ENCODE results near the gene CYP46A1.
"Not testable (repeated sequence)": the region's sequence is repeated elsewhere in the genome, so short reads cannot be mapped to it uniquely, and the experiment has no call there.

Gene CYP46A1

DNA sequence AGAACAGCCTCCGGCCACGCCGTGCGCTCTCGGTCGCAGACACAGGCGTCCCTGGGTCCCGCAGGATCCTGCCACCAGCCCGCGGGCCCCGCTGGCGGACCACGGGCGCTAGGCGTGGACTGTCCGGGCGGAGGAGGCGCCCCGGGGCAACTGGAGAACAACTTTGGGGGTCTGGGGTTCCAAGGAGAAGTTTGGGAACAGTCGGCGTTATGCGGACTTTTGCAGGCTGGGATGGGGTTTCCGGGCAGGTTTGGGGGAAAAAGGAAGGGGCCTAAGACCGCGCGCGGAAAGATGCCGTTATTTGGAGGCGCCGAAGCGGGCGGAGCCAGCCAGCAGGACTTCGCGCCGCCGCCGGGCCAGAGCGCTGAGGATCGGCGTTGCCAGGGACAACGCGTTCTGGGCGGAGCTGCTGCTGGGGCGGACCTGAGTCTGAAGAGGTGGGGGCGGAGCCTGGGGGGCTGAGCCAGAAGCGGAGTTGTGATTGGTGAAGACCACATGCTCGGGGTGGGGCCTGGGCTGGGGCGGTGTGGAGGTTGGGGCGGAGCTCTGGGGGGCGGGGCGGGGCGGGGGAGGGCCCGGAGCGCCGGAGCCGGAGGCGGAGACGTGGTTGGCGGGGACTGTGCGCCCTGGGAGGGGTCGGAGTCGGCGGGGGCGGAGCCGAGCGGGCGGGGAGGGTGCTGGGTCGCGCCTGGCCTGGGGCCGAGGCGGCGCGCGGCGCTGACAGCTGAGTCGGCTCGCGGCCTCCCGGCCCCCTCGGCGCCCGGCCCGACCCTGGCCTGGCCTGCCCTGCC lies at the start of gene CYP46A1:
CYP46A1 (plus strand) TSS at position 680 of the 791 bp plus-strand sequence. CDS start 120 bp downstream, outside the sequence.
- DNase-seq (ENCODE audit: low read depth, low spot score), result peak; percentile 93

DNA sequence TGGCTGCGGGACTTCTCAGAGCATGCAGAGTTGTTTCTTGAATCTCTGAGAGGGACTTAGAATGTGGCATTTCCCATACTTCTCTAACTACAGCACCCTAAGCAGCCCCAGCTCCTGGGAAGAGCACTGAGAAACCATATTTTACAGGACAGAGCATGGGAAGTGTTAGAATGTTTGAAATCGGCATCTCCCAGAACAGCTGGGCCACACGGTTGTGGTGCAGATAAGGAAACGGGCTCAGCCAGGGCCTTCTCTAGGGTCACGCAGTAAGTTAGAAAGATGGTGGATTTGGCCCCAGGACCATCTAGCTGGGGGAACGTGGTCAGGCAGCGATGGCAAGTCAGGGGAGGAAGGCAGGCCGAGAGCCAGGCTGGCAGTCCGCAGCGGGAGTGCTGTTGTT lies 49.7 kb upstream of the CYP46A1 start:
- no peak for DNase-seq (ENCODE audit: low read depth, low spot score)

GRCh38 chr14:99635116-99635515 lies 49.0 kb upstream of the CYP46A1 start:
- DNase-seq (ENCODE audit: low read depth, low spot score), result no peak

GRCh38 chr14:99636487-99636886 lies 47.6 kb upstream of the CYP46A1 start:
- no peak for DNase-seq (ENCODE audit: low read depth, low spot score)

DNA sequence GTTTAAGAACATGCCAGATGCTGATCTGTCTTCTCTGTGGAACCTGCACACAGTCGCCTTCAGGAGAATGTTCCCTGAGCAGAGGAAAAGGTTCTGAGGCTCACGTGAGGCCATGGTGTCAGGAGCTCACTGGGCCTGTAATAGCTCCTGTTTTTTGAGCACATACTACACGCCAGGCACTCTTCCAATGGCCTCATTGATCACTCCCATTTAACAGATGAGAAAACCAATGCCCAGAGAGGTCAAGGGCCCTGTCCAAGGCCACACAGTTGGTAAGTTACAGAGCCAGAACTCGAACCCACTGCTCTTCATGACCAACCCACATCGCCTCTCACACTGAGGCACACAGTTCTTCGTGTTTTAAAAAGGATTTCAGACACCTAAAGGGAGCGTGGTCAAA lies 46.5 kb upstream of the CYP46A1 start:
- DNase-seq (ENCODE audit: low read depth, low spot score), result no peak

- DNase-seq (ENCODE audit: low read depth, low spot score), result not testable (repeated sequence)
Measured at GRCh38 chr14:99642771-99643170, 41.3 kb upstream of the CYP46A1 start.

DNA sequence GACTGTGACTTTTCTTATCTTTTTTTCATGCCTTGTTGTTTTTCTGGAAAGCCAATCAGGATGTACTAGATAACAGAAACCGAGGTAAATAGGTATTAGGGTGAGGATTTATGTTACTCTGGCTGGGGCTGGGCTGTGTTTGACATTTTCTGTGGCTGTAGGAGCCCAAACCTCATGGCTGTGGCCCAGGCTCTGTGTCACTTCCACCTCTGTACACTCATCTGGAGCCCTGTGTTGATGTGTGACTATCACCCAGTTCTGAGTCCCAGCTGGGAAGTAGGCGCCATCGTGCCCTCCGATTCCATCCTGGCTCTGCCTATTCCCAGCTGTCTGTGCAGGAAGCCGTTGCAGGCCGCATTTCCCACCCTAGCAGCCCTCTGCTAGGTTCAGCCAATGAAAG lies 40.8 kb upstream of the CYP46A1 start:
- no peak for DNase-seq (ENCODE audit: low read depth, low spot score)

DNA sequence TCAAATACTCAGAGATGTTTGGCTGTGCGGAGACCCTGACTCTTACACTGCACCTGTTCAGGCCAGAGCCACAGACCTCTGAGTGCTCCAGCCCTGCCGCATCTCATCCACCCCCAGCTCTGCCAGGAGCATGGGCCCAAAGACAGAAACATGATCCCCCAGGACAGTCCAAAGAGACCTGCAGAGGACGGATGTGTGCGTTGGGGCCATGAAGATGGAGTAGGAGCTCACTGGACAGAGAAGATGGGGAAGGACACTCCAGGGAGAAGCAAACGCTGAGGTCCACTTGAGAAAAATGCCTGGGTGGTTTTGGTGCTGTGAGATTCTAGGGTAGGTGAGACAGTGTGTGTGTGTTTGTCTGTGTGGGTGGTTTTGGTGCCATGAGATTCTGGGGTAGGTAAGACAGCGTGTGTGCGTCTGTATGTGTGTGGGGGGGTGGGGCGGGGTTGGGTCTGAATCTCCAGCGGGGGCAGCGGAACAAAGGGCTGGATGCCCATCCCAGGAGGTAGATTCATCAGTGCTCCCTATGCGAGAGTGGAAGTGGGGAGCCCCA lies 40.0 kb upstream of the CYP46A1 start:
- no peak for DNase-seq (ENCODE audit: low read depth, low spot score)

DNA sequence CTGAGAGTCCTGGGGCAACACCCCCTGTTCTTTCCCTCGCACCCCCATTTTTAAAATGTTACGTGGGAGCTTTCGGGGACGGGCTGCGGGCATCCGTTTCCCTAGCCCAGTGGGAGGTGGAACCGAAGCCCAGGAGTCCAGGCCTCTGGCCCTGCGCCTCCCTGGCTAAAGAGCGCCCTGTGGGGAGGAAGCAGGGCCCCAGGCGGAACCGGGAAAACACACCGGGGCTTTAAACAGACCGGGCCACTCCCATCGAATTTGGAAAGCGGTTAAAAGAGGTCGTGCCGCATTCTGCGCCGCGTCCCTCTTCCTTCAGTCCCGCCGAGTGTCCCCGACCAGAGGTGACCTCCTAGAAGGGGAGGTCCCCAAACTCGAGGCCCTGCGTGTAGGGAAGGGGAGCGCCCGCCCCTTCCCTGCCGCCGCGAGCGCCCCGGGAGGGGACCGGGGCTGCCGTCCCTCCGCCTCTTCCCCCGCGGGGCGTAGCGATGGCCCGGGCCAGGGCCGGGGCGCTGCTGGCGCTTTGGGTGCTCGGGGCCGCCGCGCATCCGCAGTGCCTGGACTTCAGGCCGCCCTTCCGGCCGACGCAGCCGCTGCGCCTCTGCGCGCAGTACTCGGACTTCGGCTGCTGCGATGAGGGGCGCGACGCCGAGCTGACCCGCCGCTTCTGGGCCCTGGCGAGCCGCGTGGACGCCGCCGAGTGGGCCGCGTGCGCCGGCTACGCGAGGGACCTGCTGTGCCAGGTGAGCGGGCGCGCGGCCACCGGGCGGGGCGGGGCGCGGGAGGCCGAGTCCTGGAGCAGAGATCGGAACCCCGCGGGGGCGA lies 39.2 kb upstream of the CYP46A1 start, which contains the start of gene HHIPL1:
HHIPL1 (plus strand) TSS at position 407 of the 822 bp plus-strand sequence; CDS start at position 486, 79 bp downstream.
- DNase-seq (ENCODE audit: low read depth, low spot score), result no peak

DNA sequence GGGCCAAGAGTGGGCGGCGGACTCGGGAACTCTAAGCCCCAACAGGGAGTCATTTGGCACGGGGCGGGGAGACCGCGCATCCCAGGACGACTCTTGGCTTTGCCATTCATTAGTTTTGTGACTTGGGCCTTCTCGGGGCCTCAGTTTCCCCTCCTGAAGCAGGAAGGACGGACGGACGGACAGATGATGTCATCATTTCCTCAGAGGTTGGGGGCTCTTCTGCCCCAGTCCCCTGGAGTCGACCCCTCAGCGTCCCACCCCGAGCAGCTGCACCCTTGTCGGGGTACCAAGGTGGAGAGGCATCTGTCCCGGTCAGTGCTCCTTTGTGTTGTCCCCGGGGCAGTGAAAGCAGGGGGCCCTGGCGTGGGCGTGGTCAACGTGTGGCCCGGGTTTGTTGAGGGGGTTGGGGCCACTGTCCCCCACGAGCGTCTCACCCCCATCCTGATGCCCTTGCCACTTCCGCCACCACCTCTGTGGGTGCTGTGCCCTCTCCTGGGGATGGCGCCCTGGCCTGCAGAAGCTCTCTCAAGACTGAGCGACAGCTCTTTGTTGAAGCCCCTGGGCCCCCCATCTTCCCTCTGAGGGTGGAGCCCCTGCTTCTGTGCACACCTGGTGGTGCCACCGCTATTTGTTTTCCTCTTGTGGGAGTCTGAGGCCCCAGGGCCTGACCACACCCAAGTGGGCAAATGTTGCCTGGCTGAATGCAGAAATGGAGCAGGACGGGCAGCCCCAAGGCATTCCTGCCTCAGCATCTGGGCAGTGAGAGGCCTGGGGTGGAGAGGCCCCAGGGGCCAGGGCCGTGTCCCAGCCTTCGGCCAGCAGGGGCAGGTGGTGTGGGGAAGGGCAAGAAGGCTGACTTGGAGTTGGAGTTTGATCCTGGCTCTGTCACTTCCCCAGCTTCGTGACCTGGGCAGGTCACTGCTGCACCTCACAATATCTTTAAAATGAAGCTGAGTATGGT lies 38.3 kb upstream of the CYP46A1 start:
- DNase-seq (ENCODE audit: low read depth, low spot score), result no peak

DNA sequence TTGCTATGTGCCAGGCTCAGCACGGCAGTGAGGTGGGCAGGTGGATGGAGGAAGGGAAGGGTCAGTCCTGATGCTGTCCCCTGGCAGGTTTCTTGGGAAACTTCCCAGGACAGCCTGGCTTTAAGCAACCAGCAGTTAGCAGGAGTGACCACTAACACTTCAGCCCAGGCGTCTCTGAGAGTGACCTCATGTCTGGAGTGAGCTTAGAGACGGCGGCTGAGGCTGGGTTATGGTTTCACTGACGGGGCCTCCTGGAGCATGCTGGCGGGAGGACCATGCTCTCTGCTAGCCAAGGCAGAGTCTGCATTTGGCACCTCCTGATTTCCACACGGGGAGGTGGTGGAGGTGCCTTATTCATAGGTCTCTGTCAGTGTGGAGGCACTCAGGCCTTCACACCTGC lies 36.7 kb upstream of the CYP46A1 start:
- no peak for DNase-seq (ENCODE audit: low read depth, low spot score)

DNA sequence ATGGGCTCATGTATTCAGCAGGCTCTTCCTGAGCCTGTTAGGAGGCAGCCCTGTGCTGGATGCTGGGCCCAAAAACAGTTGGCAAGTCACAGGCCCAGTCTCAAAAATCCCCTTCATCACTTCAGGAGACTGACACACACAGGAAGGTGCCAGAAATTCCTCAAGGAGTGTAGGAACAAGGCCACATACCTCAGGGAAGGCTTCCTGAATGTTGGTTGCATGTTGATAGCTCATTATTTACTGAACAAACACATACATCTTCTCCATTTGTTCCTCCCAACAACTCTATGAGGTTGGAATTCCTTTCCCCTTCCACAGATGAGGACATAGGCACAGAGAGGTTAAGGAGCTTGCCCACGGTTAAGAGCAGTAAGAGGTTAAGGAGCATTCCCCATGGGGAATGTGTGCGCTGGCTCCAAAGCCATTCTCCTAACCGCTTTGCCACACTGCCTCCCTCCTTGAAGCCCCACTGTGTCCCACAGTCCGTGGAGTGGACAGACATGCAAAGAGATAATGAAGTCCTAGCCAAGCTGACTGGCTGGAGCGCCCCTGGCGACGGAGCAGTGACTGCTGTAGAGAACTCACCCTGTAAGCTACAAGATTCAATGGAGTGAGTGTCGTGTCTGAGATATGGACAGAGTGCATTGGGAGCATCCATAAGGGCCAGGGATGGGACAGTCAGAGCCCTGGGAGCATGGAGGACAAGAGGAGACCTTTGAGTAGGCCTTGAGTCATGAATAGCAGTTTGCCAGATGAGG lies 35.9 kb upstream of the CYP46A1 start:
- no peak for DNase-seq (ENCODE audit: low read depth, low spot score)

- DNase-seq (ENCODE audit: low read depth, low spot score), result no peak
Measured at GRCh38 chr14:99649219-99649618, 34.9 kb upstream of the CYP46A1 start.

- no peak for DNase-seq (ENCODE audit: low read depth, low spot score)
Measured at GRCh38 chr14:99649643-99650042, 34.5 kb upstream of the CYP46A1 start.

- no peak for DNase-seq (ENCODE audit: low read depth, low spot score)
Measured at GRCh38 chr14:99650189-99650588, 33.9 kb upstream of the CYP46A1 start.

DNA sequence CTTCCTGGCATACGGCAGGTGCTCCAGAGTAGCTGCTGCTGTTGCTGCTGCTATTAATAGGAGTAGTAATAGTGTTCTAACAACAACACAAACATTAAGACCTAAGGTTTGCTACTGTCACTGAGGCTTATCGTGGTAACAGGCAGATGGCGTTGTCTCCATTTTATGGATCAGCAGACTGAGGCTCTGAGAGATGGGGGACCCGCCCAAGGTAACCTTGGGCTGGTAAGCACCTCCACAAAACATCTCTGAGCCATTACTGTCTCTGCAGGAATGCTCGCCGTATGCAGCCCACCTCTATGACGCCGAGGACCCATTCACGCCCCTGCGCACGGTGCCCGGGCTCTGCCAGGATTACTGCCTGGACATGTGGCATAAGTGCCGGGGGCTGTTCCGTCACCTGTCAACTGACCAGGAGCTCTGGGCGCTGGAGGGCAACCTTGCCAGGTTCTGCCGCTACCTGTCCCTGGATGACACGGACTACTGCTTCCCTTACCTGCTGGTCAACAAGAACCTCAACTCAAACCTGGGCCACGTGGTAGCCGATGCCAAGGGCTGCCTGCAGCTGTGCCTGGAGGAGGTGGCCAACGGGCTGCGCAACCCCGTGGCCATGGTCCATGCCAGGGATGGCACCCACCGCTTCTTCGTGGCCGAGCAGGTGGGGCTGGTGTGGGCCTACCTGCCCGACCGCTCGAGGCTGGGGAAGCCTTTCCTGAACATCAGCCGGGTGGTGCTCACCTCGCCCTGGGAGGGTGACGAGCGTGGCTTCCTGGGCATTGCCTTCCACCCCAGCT lies 31.9 kb upstream of the CYP46A1 start:
- no peak for DNase-seq (ENCODE audit: low read depth, low spot score)

DNA sequence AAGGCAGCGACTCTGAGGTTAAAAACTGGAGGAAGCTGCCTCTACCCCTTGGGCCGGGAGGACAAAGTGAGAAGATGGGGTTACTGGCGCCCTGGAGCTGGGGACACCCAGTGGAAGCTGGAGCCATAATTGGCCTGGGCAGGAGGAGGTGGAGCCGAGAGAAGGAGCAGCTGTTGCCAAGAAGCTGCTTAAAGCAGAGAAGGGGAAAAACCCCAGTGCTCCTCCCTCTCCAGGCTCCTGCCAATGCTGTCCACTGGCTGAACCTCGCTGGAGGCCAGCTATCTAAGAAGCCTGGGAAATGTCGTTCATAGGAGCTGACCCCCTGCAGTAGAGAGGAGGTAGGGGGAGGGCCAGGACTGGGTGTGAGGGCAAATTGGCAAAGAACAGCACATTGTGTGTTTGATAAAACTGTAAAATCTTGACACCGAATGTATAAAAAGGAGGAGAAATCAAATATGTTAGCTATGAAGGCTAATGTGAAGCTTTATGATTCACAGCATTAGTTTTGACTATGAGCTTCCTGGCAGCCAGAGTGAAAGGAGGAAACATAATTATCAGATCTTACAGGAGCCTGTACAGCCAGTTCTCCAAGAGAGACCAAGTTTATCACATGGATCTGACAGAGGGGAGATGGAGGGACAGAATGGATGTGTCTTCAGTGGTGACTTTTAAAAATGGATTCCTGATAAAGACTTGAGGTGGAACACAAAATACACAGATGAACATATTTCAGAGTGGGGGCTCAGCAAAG lies 29.7 kb upstream of the CYP46A1 start:
- no peak for DNase-seq (ENCODE audit: low read depth, low spot score)

GRCh38 chr14:99655521-99655920 lies 28.6 kb upstream of the CYP46A1 start:
- no peak for DNase-seq (ENCODE audit: low read depth, low spot score)

DNA sequence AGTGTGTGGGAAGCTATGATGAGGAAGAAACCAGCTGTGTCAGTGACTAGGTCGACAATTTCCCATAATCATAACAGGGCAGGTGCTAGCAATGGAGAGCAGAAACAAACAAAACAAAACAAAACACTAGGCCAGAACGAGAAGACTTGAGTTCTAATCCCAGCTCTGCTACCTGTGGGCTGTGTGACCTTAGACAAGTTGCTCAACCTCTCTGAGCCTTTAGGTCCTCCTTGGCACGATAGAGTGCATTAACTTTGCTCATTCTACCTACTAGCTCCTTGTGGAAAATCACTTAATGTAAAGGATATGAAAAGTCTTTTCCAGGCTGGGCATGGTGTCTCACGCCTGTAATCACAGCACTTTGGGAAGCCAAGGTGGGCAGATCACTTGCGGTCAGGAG lies 27.9 kb upstream of the CYP46A1 start:
- DNase-seq (ENCODE audit: low read depth, low spot score), result no peak
